Measurements from ENCODE around the gene TNFRSF12A.

The TNFRSF12A gene

DNA sequence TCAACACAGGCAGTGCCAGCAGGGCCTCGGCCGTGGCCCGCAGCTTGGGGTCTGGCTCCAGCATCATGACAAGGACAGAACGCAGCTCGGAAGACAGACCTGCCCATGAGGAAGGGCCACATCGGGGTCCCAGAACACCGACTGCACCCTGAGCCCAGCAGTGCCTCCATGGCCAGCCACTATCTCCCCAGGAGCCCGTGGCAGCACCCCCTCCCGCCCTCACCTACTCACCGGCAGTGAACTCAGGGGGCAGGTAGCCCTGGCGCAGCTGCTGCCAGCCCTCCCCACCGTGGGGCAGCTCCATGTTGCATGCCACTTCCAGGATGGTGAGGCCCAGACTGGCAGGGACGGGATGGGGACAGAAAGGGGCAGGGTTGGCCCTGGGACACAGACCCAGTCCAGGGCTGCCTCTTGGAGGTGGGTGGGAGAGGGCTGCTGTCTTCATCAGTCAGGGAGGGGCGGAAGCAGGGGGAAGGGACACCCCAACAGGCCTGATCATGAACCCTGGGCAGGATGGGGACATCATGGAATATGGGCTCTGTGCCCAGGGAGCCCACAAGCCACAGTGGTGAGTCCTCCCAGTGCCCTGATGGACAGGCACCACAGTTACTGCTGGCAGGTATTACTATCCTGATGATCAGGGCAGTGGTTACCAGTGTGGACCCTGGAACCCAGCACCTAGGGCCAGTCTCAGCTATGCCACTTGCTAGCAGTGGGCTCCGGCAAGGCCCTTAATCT lies 45.7 kb upstream of the TNFRSF12A start:
- H2AFZ ChIP-seq (ENCODE audit: low read length), result no peak overlapping the region
- no peaks in the 10 kb centered on the region for H3K36me3 ChIP-seq (ENCODE audit: insufficient read depth, low read length)
- no peaks in the 10 kb centered on the region for H3K27me3 ChIP-seq (ENCODE audit: insufficient read depth, low read length, poor library complexity, severe bottlenecking)
- no peaks in the 10 kb centered on the region for H3K9me2 ChIP-seq (replicated peaks; ENCODE audit: low read depth, low read length)
- peaks cover 7% of the 10 kb centered on the region for H4K20me1 ChIP-seq (ENCODE audit: insufficient read depth, low read length, poor library complexity, severe bottlenecking)
- H3K9ac ChIP-seq (ENCODE audit: low read depth, low read length, poor library complexity, severe bottlenecking), result no peak overlapping the region
- H3K4me2 ChIP-seq (ENCODE audit: low read depth, low read length, poor library complexity, severe bottlenecking), result no peak overlapping the region
- H3F3A ChIP-seq (ENCODE audit: low read depth), result no peaks in the 10 kb centered on the region
- H3K9me3 ChIP-seq (ENCODE audit: insufficient read depth, low read depth, low read length), result no peaks in the 10 kb centered on the region
- peaks cover 2% of the 10 kb centered on the region for H3K4me1 ChIP-seq (ENCODE audit: insufficient read depth, low read length, poor library complexity, severe bottlenecking)
- no peak for TF ChIP-seq EZH2phosphoT487 (IDR thresholded peaks at IDR 0.05; ENCODE audit: borderline replicate concordance)
- TF ChIP-seq CTCF (conservative IDR thresholded peaks at IDR 0.05; ENCODE audit: low read length), result no peak
- H3K4me3 ChIP-seq (ENCODE audit: low read length, poor library complexity, severe bottlenecking), result no peak overlapping the region
- peaks cover 31% of the 10 kb centered on the region for H3K79me2 ChIP-seq (ENCODE audit: insufficient read depth, low read length)

- H3F3A ChIP-seq (ENCODE audit: low read depth), result no peaks in the 10 kb centered on the region
- H4K20me1 ChIP-seq (ENCODE audit: insufficient read depth, low read length, poor library complexity, severe bottlenecking), result peaks cover 7% of the 10 kb centered on the region
- no peak for TF ChIP-seq CTCF (conservative IDR thresholded peaks at IDR 0.05; ENCODE audit: low read length)
- no peak for TF ChIP-seq EZH2phosphoT487 (IDR thresholded peaks at IDR 0.05; ENCODE audit: borderline replicate concordance)
- no peak overlapping the region for H3K4me3 ChIP-seq (ENCODE audit: low read length, poor library complexity, severe bottlenecking)
- H3K9ac ChIP-seq (ENCODE audit: low read depth, low read length, poor library complexity, severe bottlenecking), result no peak overlapping the region
- H3K4me2 ChIP-seq (ENCODE audit: low read depth, low read length, poor library complexity, severe bottlenecking), result no peak overlapping the region
- H3K27me3 ChIP-seq (ENCODE audit: insufficient read depth, low read length, poor library complexity, severe bottlenecking), result no peaks in the 10 kb centered on the region
- H3K4me1 ChIP-seq (ENCODE audit: insufficient read depth, low read length, poor library complexity, severe bottlenecking), result peaks cover 2% of the 10 kb centered on the region
- H3K9me3 ChIP-seq (ENCODE audit: insufficient read depth, low read depth, low read length), result no peaks in the 10 kb centered on the region
- no peak overlapping the region for H2AFZ ChIP-seq (ENCODE audit: low read length)
- H3K9me2 ChIP-seq (replicated peaks; ENCODE audit: low read depth, low read length), result no peaks in the 10 kb centered on the region
- peaks cover 36% of the 10 kb centered on the region for H3K79me2 ChIP-seq (ENCODE audit: insufficient read depth, low read length)
- no peaks in the 10 kb centered on the region for H3K36me3 ChIP-seq (ENCODE audit: insufficient read depth, low read length)
Observed at GRCh38 chr16:2975161-2975795, 44.9 kb upstream of the TNFRSF12A start.

- TF ChIP-seq CTCF (conservative IDR thresholded peaks at IDR 0.05; ENCODE audit: low read length), result no peak
- no peak for TF ChIP-seq EZH2phosphoT487 (IDR thresholded peaks at IDR 0.05; ENCODE audit: borderline replicate concordance)
- no peaks in the 10 kb centered on the region for H3F3A ChIP-seq (ENCODE audit: low read depth)
- no peak overlapping the region for H2AFZ ChIP-seq (ENCODE audit: low read length)
- no peak overlapping the region for H3K4me2 ChIP-seq (ENCODE audit: low read depth, low read length, poor library complexity, severe bottlenecking)
- H3K9me3 ChIP-seq (ENCODE audit: insufficient read depth, low read depth, low read length), result no peaks in the 10 kb centered on the region
- peaks cover 32% of the 10 kb centered on the region for H3K79me2 ChIP-seq (ENCODE audit: insufficient read depth, low read length)
- H3K27me3 ChIP-seq (ENCODE audit: insufficient read depth, low read length, poor library complexity, severe bottlenecking), result no peaks in the 10 kb centered on the region
- H3K9me2 ChIP-seq (replicated peaks; ENCODE audit: low read depth, low read length), result no peaks in the 10 kb centered on the region
- H3K9ac ChIP-seq (ENCODE audit: low read depth, low read length, poor library complexity, severe bottlenecking), result no peak overlapping the region
- H3K4me3 ChIP-seq (ENCODE audit: low read length, poor library complexity, severe bottlenecking), result no peak overlapping the region
- no peaks in the 10 kb centered on the region for H3K4me1 ChIP-seq (ENCODE audit: insufficient read depth, low read length, poor library complexity, severe bottlenecking)
- H4K20me1 ChIP-seq (ENCODE audit: insufficient read depth, low read length, poor library complexity, severe bottlenecking), result no peaks in the 10 kb centered on the region
- no peaks in the 10 kb centered on the region for H3K36me3 ChIP-seq (ENCODE audit: insufficient read depth, low read length)
Observed at GRCh38 chr16:2976201-2976600, 44.0 kb upstream of the TNFRSF12A start.
